Measurements from ENCODE around the gene COL18A1.
"Not testable (repeated sequence)": the region's sequence is repeated elsewhere in the genome, so short reads cannot be mapped to it uniquely, and the experiment has no call there.

Gene COL18A1

GRCh38 chr21:45527151-45527999 is 122.4 kb downstream of the COL18A1 start:
- not testable (repeated sequence) for DNase-seq

GRCh38 chr21:45528028-45528705 is 123.2 kb downstream of the COL18A1 start:
- no peak for DNase-seq

GRCh38 chr21:45528981-45529784 is 124.2 kb downstream of the COL18A1 start:
- no peak for DNase-seq

- DNase-seq, result no peak
Measured at GRCh38 chr21:45529785-45530422, 124.9 kb downstream of the COL18A1 start.

- DNase-seq, result no peak
Measured at GRCh38 chr21:45530423-45531113, 125.6 kb downstream of the COL18A1 start.

- DNase-seq, result not testable (repeated sequence)
Measured at GRCh38 chr21:45531114-45531392, 126.1 kb downstream of the COL18A1 start.

- DNase-seq, result no peak
Measured at GRCh38 chr21:45531393-45532215, 126.6 kb downstream of the COL18A1 start.

GRCh38 chr21:45532826-45533360 is 127.9 kb downstream of the COL18A1 start:
- DNase-seq, result peak; percentile 40

- no peak for DNase-seq
Measured at GRCh38 chr21:45533361-45533845, 128.4 kb downstream of the COL18A1 start.

- no peak for DNase-seq
Measured at GRCh38 chr21:45533846-45534635, 129.1 kb downstream of the COL18A1 start.

- DNase-seq, result no peak
Measured at GRCh38 chr21:45534636-45535331, 129.8 kb downstream of the COL18A1 start.

GRCh38 chr21:45535341-45536081 is 130.5 kb downstream of the COL18A1 start:
- DNase-seq, result peak; percentile 84

GRCh38 chr21:45536301-45537081 is 131.5 kb downstream of the COL18A1 start:
- DNase-seq, result no peak

- DNase-seq, result no peak
Measured at GRCh38 chr21:45537111-45537745, 132.3 kb downstream of the COL18A1 start.

GRCh38 chr21:45537746-45538291 is 132.9 kb downstream of the COL18A1 start:
- DNase-seq, result no peak

GRCh38 chr21:45538381-45539045 is 133.5 kb downstream of the COL18A1 start:
- no peak for DNase-seq

Measured in MV-4-11 (cell line).